ENCODE data around the gene ANO9.
"Not testable (repeated sequence)": the region's sequence is repeated elsewhere in the genome, so short reads cannot be mapped to it uniquely, and the experiment has no call there.

Gene ANO9

GRCh38 chr11:450809-451451 lies 9.1 kb upstream of the ANO9 start:
- DNase-seq, result peak; percentile 37 to 77 (median 50)

GRCh38 chr11:449889-450808 lies 8.3 kb upstream of the ANO9 start, which contains the start of gene PTDSS2:
PTDSS2 (plus strand) TSS chr11:450279; CDS start chr11:450456, 177 bp downstream.
- peak; percentile 76 to 91 (median 84) for DNase-seq

DNA sequence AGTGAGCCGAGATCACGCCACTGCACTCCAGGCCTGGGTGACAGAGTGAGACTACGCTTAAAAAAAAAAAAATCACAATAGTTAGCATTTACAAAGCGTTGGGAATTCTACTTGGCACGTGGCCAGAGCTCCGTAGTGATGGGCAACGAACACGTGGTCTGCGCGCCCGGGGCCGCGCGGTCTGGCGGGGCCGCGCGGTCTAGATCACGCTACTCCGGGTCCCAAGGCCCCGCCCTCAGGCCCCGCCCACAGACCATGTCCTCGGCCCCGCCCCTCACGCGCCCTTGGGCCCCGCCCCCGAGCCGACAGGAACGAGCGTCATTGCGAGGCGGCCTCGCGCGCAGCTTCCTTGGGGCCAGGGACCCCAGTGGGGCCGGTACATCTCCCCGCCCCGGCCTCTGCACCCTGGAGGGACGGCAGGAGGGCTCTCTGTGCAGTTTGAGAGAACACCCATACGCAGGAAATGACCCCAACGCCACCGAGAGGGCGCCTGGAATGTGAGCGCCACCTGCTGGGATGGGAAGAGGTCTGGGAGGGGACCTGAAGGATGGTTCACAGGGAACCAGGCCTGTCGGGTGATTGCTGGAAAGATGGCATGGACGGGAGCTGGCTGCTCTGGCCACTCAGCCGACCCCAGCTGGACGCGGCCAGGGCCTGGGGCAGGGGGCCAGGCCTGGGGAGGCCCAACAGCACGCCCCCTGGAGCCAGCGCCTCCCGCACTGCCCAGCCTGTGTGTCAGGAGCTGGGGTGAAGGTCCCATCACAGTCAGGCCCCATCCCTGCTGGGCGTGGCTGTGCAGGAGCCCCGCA lies 6.3 kb upstream of the ANO9 start:
- DNase-seq, result peak; percentile 79 to 97 (median 90)

DNA sequence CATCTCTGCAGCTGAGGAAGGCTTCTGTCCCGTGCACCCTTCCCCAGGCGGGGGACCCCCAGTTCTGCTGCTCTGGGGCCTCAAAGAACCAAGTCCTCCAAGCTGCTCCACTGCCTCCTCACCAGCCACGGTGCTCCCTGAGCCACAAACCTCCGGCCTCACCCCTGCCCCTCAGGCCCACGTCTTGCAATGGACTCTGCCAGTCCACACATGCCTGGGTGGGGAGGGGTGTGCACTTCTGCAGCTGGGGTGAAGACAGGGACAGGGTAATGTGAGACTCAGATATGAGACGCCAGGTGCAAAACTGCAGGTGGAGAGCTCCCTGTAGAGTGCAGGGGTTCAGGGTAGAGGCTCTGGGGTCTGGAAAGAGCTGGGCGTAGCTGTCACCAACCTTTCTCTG lies 5.1 kb upstream of the ANO9 start:
- no peak for DNase-seq

GRCh38 chr11:445765-446588 lies 4.2 kb upstream of the ANO9 start:
- no peak for DNase-seq

- DNase-seq, result no peak
These were observed 2.8 kb upstream of the ANO9 start for GRCh38 chr11:444396-445144.

DNA sequence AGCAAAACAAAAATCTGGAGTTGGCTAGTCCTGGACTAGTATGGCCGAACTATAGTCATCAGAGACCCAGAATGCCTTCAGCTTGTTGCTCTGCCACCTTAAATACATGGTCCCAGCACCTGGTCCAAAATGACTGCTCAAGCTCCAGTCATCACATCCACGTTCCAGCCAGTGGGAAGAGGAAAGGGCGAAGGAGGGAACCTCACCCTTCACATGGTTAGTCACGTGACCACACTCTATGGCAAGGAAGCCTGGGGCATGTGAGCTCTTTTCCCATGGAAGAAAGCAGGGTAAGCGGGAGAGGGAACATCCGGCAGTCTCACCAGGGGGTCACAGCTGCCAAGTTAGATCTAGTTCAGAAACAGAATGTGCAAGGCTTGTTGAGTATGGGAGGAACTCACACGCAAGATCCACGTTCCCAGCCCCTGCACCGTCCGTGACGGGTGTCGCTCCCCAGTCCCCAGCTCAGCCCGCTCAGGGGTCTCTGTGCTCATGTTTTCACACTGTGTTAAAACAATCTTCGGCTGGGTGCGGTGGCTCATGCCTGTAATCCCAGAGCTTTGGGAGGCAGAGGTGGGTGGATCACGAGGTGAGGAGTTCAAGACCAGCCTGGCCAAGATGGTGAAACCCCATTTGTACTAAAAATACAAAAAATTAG lies 1.9 kb upstream of the ANO9 start:
- DNase-seq, result no peak

- no peak for DNase-seq
These were observed 835 bp upstream of the ANO9 start for GRCh38 chr11:442611-443081.

- DNase-seq, result no peak
These were observed 781 bp downstream of the ANO9 start for GRCh38 chr11:441043-441417.

GRCh38 chr11:440065-441042 lies 1.5 kb downstream of the ANO9 start:
- no peak for DNase-seq

- DNase-seq, result no peak
These were observed 2.3 kb downstream of the ANO9 start for GRCh38 chr11:439315-440064.

GRCh38 chr11:438101-438844 lies 3.5 kb downstream of the ANO9 start:
- no peak for DNase-seq

GRCh38 chr11:437228-437870 lies 4.5 kb downstream of the ANO9 start:
- DNase-seq, result no peak

- not testable (repeated sequence) for DNase-seq
These were observed 6.6 kb downstream of the ANO9 start for GRCh38 chr11:434999-435740.

GRCh38 chr11:434496-434895 lies 7.3 kb downstream of the ANO9 start:
- DNase-seq, result no peak

DNA sequence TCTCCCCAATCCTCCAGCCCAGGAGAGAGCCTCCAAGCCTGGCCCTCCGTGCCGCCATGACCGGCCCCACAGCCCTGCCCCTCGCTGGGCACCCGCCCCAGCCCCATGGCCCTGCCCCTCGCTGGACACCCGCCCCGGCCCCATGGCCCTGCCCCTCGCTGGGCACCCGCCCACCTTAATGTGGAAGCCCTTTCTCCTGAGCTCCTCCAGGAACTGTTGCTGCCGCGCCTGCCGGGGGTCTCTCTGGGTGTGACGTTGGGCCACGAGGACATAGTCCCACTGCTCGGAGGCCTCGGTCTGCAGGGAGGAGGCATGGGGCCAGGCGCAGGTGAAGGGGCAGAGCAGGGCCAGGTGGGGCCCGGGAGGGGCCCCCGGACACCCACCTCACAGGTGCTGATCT lies 8.2 kb downstream of the ANO9 start:
- no peak for DNase-seq

DNA sequence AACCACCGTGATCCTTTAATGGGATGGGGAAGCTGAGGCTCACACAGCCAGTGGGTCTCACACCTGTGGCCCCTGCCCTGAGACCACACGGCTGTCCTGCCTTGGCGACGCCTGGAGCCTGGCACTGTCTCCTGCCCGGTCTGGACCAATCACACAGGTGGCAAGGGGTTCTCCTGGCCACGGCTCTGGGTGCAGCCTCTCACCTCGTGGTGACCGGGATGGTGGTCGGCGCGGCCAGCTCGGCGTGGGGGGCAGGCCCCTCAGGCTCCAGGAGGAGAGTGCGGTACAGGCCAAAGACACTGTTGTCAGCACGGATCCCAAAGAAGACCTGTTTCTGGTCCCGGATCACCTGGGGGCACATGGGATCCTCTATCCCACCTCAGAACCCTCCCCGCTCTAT lies 8.7 kb downstream of the ANO9 start:
- no peak for DNase-seq

Data from activated naive CD4-positive, alpha-beta T cell (primary cell).